ENCODE data around the gene ZNHIT1. TPM values are rescaled to one million over a fixed set of nuclear protein-coding genes. Genes with fewer than 3 reads are reported as not detected.
A peak's percentile ranks its signal among the peaks of the same experiment; 100 is the strongest.

ZNHIT1 gene
- total RNA-seq, 6 donors from 2014 or later = 46.1 to 74.3 (median 68.5) TPM

DNA sequence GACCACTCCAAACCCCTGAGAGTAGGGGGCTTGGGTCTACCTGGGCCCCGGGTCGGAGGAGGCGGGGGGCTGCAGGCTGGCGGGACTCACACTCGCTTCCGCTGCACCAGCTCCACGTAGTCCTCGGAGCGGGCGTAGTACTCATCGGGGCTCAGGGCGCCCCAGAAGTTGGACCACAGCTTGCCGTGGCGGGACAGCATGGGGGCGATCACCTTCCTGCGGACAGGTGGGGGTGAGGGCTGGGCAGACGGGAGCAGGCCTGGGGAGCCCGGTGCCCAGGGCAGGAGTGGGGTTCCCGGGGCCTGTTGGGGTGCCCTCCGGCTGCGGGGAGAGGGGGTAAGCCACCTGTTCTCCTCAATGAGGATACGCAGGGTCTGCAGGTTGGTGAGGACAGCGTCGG is 6.5 kb upstream of the ZNHIT1 start:
- no peak overlapping the region for H3K4me3 ChIP-seq
- H3K9me3 ChIP-seq = no peaks in the 10 kb centered on the region
- H3K27ac ChIP-seq = no peak overlapping the region
- ATAC-seq (ENCODE audit: low FRiP score in 2 of 2) = no peak
- H3K27me3 ChIP-seq = no peaks in the 10 kb centered on the region
- H3K4me1 ChIP-seq = peaks cover 7 to 9% (median 8%) of the 10 kb centered on the region in 4 donors
- peaks cover 9 to 84% (median 70%) of the 10 kb centered on the region in 4 donors for H3K36me3 ChIP-seq
- DNase-seq = no peak
- 93 to 94% methylated on average over 13 to 24 of the region's 24 CpGs for WGBS, 2 donors
- TF ChIP-seq CTCF (IDR thresholded peaks at IDR 0.05) (no peak), POLR2AphosphoS5 (IDR thresholded peaks at IDR 0.05) (no peak), EP300 (IDR thresholded peaks at IDR 0.05) (no peak), POLR2A (IDR thresholded peaks at IDR 0.05) (no peak)

DNA sequence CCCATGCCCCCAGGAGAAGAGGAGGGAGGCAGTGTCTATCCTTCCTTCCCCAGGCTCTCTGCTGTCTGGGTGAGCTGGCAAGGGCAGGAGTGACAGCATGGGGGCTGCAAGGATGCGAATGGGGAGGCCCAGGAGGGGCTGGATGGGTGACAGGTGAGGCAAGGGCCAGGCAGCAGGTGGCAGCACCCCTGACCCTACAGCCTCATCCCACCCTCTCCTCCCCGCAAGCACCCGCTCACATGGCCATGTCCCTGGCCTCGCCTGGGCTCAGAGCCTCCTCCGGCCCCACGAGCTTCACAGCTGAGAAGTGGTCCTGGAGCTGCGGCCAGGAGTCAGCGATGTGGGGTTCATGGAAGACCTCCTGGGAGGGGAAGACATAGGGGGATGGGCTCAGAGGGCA is 6.0 kb upstream of the ZNHIT1 start:
- no peak for DNase-seq
- TF ChIP-seq POLR2A (IDR thresholded peaks at IDR 0.05) = no peak
- Histone ChIP-seq H3K9me3 (no peaks in the 10 kb centered on the region), H3K27me3 (no peaks in the 10 kb centered on the region), H3K27ac (no peak overlapping the region), H3K36me3 (peaks cover 9 to 82% (median 67%) of the 10 kb centered on the region in 4 donors), H3K4me1 (peaks cover 10 to 14% (median 11%) of the 10 kb centered on the region in 4 donors), H3K4me3 (no peak overlapping the region)
- ATAC-seq (ENCODE audit: low FRiP score in 2 of 2) = no peak
- 95 to 96% methylated on average over 8 of the region's 8 CpGs for WGBS, 2 donors

- H3K4me3 ChIP-seq = peak overlapping the region; percentile 81 to 87 (median 84)
- TF ChIP-seq POLR2AphosphoS5 (IDR thresholded peaks at IDR 0.05) = no peak
- TF ChIP-seq EP300 (IDR thresholded peaks at IDR 0.05) = no peak
- 62 to 66% methylated on average over 24 to 25 of the region's 31 CpGs for WGBS, 2 donors
- peaks cover 28 to 42% (median 31%) of the 10 kb centered on the region in 4 donors for H3K4me1 ChIP-seq
- no peaks in the 10 kb centered on the region for H3K27me3 ChIP-seq
- ATAC-seq (ENCODE audit: low FRiP score in 2 of 2) (peak in 1 of 2 donors; percentile 10), DNase-seq (peak in 1 of 2 donors; percentile 45)
- H3K36me3 ChIP-seq = peaks cover 4 to 40% (median 33%) of the 10 kb centered on the region in 4 donors
- H3K9me3 ChIP-seq = no peaks in the 10 kb centered on the region
- H3K27ac ChIP-seq = peak overlapping the region; percentile 8 to 95 (median 91)
Observed at GRCh38 chr7:101216001-101216859, 1.7 kb upstream of the ZNHIT1 start.

DNA sequence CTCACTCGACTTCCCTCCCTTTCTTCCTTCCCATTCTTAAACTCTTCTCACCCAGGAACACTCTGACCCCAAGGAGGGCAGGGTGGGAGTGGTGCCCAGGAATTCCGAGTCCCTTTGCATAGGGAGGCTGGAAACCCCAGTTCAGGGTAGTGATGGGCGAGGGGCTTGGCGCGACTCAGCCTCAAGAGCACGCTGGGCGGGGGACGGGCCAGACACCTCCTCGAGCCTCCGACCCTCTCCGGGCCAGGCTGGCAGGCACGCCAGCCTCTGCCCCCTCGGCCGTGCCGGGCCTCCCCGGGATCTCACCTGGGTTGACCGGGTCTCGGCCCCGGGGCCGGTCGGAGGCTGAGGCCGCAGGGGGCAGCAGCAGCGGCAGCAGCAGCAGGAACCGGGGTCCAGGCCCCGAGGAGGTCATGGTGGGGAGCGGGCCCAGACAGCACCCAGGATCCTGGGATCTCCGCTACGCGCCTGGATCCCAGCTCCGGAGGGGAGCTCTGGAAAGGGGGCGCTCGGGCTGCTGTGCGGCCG is 1.0 kb upstream of the ZNHIT1 start:
- Histone ChIP-seq H3K9me3 (no peaks in the 10 kb centered on the region), H3K36me3 (peaks cover 0 to 33% (median 26%) of the 10 kb centered on the region in 4 donors), H3K4me3 (peak overlapping the region; percentile 81 to 87 (median 84)), H3K27me3 (no peaks in the 10 kb centered on the region), H3K4me1 (peaks cover 28 to 42% (median 31%) of the 10 kb centered on the region in 4 donors), H3K27ac (peak overlapping the region; percentile 84 to 95 (median 91))
- DNase-seq (no peak), ATAC-seq (ENCODE audit: low FRiP score in 2 of 2) (peak in 1 of 2 donors; percentile 2)
- TF ChIP-seq EP300 (IDR thresholded peaks at IDR 0.05) (no peak), CTCF (IDR thresholded peaks at IDR 0.05) (no peak), POLR2A (IDR thresholded peaks at IDR 0.05) (no peak), POLR2AphosphoS5 (IDR thresholded peaks at IDR 0.05) (no peak)
- WGBS, 2 donors = 0 to 3% methylated on average over 5 to 11 of the region's 34 CpGs

DNA sequence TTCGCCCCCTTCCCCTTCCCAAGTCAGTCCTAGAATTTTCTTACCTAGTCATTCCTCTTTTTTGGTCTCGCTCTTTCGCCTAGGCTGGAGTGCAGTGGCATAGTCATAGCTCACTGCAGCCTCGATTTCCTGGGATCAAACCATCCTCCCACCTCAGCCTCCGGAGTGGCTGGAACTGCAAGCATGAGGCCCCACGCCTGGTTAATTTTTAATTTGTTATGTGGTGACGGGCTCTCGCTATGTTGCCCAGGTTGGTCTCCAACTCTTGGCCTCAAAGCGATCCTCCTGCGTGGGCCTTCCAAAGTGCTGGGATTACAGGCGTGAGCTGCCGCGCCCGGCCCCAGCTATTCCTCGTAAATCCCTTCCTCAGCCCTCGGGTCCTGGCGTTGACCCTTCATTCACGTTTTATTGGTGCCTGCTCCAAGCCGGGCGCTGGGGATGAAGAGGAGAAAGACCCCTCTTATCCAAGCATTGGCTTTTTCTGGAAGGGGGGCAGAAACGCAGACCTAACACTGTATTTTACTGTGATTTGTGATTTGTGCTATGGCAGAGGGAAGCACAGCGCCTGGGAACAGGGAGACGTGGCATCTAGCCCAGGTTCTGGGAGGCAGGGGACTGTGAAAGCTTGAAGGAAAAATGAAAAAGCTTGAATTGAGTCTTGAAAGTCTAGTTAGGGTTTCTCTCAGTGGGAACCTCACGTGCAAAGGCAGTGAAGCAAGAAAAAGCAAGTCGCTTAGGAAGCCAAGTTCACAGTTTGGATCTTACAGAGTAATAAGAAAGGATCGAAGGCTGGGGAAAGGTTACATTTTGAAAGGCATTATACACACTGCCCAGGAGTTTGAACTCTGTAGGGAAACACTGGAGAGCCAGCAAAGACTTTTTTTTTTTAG is 516 bp downstream of the ZNHIT1 start:
- peak overlapping the region; percentile 84 to 95 (median 91) for H3K27ac ChIP-seq
- peak overlapping the region; percentile 81 to 87 (median 84) for H3K4me3 ChIP-seq
- no peaks in the 10 kb centered on the region for H3K9me3 ChIP-seq
- H3K4me1 ChIP-seq = peaks cover 28 to 42% (median 31%) of the 10 kb centered on the region in 4 donors
- ATAC-seq (ENCODE audit: low FRiP score in 2 of 2) (peak in 1 of 2 donors; percentile 0), DNase-seq (no peak)
- WGBS, 2 donors = 8 to 13% methylated on average over 25 to 26 of the region's 26 CpGs
- no peak for TF ChIP-seq POLR2A (IDR thresholded peaks at IDR 0.05)
- TF ChIP-seq POLR2AphosphoS5 (IDR thresholded peaks at IDR 0.05) = no peak
- TF ChIP-seq EP300 (IDR thresholded peaks at IDR 0.05) = no peak
- no peak for TF ChIP-seq CTCF (IDR thresholded peaks at IDR 0.05)
- H3K36me3 ChIP-seq = peaks cover 2 to 33% (median 23%) of the 10 kb centered on the region in 4 donors
- H3K27me3 ChIP-seq = no peaks in the 10 kb centered on the region
